ENCODE data around the gene BMP10. TPM values are rescaled to one million over a fixed set of nuclear protein-coding genes. Genes with fewer than 3 reads are reported as not detected.
"Not testable (repeated sequence)": the region's sequence is repeated elsewhere in the genome, so short reads cannot be mapped to it uniquely, and the experiment has no call there.

BMP10 gene
- total and polyA plus RNA-seq, 12 donors = not detected

DNA sequence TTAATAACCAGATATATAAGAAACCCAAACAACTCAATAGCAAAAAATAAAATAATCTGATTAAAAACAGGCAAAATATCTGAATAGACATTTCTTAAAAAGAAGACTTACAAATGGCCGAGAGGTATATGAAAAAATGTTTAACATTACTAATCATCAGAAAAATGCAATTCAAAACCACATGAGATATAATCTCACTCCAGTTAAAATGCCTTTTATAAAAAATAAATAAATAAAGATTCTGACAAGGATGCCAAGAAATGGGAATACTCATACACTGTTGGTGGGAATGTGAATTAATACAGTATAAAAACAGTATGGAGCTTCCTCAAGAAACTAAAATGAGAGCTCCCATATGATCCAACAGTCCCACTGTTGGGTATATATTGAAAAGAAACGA lies 33.9 kb upstream of the BMP10 start:
- H3K4me3 ChIP-seq = no peak overlapping the region
- H3K27ac ChIP-seq = no peak overlapping the region
- WGBS, 4 donors = 76 to 86% (median 82%) methylated on average over 2 of the region's 2 CpGs
- no peak for TF ChIP-seq POLR2A (IDR thresholded peaks at IDR 0.05)
- TF ChIP-seq, protein P1, sequence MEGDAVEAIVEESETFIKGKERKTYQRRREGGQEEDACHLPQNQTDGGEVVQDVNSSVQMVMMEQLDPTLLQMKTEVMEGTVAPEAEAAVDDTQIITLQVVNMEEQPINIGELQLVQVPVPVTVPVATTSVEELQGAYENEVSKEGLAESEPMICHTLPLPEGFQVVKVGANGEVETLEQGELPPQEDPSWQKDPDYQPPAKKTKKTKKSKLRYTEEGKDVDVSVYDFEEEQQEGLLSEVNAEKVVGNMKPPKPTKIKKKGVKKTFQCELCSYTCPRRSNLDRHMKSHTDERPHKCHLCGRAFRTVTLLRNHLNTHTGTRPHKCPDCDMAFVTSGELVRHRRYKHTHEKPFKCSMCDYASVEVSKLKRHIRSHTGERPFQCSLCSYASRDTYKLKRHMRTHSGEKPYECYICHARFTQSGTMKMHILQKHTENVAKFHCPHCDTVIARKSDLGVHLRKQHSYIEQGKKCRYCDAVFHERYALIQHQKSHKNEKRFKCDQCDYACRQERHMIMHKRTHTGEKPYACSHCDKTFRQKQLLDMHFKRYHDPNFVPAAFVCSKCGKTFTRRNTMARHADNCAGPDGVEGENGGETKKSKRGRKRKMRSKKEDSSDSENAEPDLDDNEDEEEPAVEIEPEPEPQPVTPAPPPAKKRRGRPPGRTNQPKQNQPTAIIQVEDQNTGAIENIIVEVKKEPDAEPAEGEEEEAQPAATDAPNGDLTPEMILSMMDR (IDR thresholded peaks at IDR 0.05) = no peak
- no peaks in the 10 kb centered on the region for H3K36me3 ChIP-seq (replicated peaks in 1 of 2)
- peaks cover 7 to 24% of the 10 kb centered on the region in 2 donors for H3K4me1 ChIP-seq (replicated peaks in 1 of 2)
- intact Hi-C loops (cut with DNase I) = no loop called here
- DNase-seq = no peak
- H3K27me3 ChIP-seq = no peaks in the 10 kb centered on the region
- peaks cover 0 to 6% (median 6%) of the 10 kb centered on the region in 3 donors for H3K9me3 ChIP-seq (replicated peaks in 1 of 3)

DNA sequence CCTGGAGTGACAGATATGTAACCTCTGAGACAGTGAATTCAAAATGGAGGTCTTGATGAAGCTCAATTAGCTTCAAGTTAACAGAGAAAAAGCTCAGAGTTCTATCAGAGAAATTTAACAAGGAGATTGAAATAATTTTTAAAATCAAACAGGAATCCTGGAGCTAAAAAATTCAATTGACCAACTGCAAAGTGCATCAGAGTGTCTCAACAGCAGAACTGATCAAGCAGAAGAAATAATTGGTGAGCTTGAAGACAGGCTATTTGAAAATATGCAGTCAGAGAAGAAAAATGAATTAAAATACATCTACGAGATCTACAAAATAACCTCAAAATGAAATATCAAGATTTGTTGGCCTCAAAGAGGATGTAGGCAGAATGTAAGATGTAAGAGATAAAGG lies 30.4 kb upstream of the BMP10 start:
- Histone ChIP-seq H3K4me3 (no peak overlapping the region), H3K27ac (no peak overlapping the region), H3K36me3 (replicated peaks in 1 of 2) (no peaks in the 10 kb centered on the region), H3K9me3 (replicated peaks in 1 of 3) (peaks cover 0 to 6% (median 6%) of the 10 kb centered on the region in 3 donors), H3K27me3 (peaks cover 4% of the 10 kb centered on the region), H3K4me1 (replicated peaks in 1 of 2) (no peaks in the 10 kb centered on the region)
- WGBS, 4 donors = 60 to 84% (median 74%) methylated on average over 1 of the region's 1 CpG
- DNase-seq = no peak
- TF ChIP-seq POLR2A (IDR thresholded peaks at IDR 0.05) = no peak
- TF ChIP-seq, protein P1 (IDR thresholded peaks at IDR 0.05) = no peak
- intact Hi-C loops (cut with DNase I) = no loop called here

DNA sequence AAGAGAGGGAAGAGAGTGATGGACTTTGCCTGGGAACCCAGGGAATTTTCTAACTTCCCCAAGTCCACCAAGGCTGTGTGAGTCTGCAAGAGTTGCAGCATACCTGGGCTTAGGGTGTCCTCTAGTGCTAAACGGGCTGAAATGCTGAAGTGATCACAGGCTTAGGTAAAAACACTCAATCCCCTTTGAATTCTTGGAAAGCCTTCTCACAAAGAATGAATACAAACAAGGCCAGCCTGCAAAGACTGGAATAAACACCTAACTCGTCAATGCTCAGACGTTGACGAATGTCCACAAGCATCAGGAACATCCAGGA lies 30.0 kb upstream of the BMP10 start:
- no peak overlapping the region for H3K4me3 ChIP-seq
- H3K27ac ChIP-seq = no peak overlapping the region
- peaks cover 0 to 6% (median 6%) of the 10 kb centered on the region in 3 donors for H3K9me3 ChIP-seq (replicated peaks in 1 of 3)
- WGBS, 4 donors = 53 to 78% (median 70%) methylated on average over 4 of the region's 4 CpGs
- TF ChIP-seq POLR2A (IDR thresholded peaks at IDR 0.05) = no peak
- TF ChIP-seq, protein P1 (IDR thresholded peaks at IDR 0.05) = no peak
- no peaks in the 10 kb centered on the region for H3K36me3 ChIP-seq (replicated peaks in 1 of 2)
- H3K27me3 ChIP-seq = peaks cover 4% of the 10 kb centered on the region
- intact Hi-C loops (cut with DNase I) = no loop called here
- H3K4me1 ChIP-seq (replicated peaks in 1 of 2) = no peaks in the 10 kb centered on the region
- DNase-seq = no peak

DNA sequence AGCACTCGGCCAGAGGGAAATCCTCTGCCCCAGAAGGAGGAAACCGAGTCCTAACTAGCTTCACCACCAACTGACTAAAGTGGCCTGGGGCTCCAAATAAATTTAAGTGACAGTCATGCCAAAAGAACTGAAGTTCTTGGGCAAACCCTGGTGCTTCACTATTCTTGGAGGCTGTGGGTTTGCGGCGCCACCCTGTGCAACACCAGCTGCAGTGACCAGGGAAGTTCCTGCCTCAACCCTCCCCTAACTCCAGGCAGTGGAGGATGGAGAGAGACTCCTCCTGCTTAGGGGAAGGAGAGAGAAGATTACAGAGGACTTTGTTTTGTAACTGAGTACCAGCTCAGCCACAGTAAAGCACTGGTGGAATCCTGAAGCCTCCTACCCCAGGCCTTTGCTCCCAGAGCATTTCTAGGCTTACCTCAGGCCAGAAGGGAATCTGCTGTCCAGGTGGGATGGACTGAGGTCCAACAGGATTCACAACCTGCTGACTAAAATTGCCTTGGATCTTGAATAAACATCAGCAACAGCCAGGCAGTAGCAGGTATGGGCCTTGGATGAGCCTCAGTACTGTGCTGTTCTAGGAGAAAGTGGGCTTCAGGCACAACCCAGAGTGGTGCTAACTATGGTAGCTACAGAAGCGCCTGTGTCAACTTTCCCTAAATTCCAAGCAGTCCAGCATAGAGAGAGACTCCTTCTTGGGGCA lies 29.4 kb upstream of the BMP10 start:
- 77 to 87% (median 80%) methylated on average over 3 to 5 of the region's 5 CpGs for WGBS, 4 donors
- Histone ChIP-seq H3K36me3 (replicated peaks in 1 of 2) (no peaks in the 10 kb centered on the region), H3K4me3 (no peak overlapping the region), H3K27me3 (peaks cover 4% of the 10 kb centered on the region), H3K27ac (no peak overlapping the region), H3K9me3 (replicated peaks in 1 of 3) (peaks cover 0 to 6% (median 6%) of the 10 kb centered on the region in 3 donors), H3K4me1 (replicated peaks in 1 of 2) (no peaks in the 10 kb centered on the region)
- no peak for DNase-seq
- TF ChIP-seq, protein P1 (IDR thresholded peaks at IDR 0.05) = no peak
- TF ChIP-seq POLR2A (IDR thresholded peaks at IDR 0.05) = no peak
- intact Hi-C loops (cut with DNase I) = no loop called here

DNA sequence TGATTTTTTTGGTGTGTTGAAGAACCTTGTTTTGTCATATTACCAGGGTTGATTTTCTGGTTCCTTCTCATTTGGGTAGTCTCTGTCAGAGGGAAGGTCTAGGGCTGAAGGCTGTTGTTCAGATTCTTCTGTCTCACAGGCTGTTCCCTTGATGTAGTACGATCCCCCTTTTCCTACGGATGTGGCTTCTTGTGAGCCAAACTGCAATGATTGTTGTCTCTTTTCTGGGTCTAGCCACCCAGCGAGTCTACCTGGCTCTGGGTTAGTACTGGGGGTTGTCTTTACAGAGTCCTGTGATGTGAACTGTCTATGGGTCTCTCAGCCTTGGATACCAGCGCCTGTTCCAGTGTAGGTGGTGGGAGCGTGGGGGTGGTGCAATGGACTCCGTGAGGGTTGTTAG lies 24.8 kb upstream of the BMP10 start:
- WGBS, 4 donors = 91 to 98% (median 97%) methylated on average over 6 of the region's 6 CpGs
- H3K27ac ChIP-seq; H3K9me3 ChIP-seq (replicated peaks in 1 of 3); intact Hi-C loops (cut with DNase I); H3K27me3 ChIP-seq; H3K4me1 ChIP-seq (replicated peaks in 1 of 2); DNase-seq; H3K36me3 ChIP-seq (replicated peaks in 1 of 2); H3K4me3 ChIP-seq: not testable (repeated sequence)

All from adrenal gland (tissue), 12 donors.